GM19099 (cell line): Measurements from ENCODE around the gene EPN1.

Experiments
- POLR2A ChIP-seq: IDR thresholded peaks from 3 replicates; pipeline ENCODE4 v1.6.1; 2011; ENCODE audit warnings: low read depth; ENCODE audit not compliant: insufficient read length; ENCODE audit errors: extremely low read depth

Gene EPN1

DNA sequence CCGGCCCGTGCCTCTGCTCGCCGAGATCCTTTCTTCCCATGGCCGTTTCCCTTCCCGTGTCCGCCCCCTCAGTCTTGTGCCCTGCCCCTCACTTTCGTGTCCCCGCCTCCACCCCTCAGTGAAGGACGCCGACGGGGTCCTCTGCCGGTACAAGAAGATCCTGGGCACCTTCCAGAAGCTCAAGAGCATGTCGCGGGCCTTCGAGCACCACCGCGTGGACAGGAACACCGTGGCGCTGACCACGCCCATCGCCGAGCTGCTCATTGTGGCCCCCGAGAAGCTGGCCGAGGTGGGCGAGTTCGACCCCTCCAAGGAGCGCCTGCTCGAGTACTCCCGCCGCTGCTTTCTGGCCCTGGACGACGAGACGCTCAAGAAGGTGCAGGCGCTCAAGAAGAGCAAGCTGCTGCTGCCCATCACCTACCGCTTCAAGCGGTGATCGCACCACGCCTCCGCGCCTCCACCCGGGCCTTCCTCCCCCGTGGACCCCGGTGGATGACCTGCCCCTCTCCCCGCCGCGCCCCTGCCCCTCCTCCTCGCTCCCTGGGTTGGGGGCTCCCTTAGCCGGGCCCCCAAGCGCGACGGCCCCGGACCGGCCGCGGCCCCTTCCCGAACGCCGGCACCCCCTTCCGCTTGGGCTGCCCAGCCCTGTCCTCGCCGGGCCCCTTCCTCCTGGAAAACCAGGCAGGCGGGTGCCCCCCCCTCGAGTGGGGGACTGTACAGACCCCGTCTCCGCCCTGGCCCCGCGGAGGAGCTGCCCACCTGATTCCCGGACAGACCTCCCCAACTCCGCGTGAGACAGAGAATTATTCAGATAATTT, 22.5 kb upstream of the EPN1 start:
- no peak for TF ChIP-seq POLR2A

DNA sequence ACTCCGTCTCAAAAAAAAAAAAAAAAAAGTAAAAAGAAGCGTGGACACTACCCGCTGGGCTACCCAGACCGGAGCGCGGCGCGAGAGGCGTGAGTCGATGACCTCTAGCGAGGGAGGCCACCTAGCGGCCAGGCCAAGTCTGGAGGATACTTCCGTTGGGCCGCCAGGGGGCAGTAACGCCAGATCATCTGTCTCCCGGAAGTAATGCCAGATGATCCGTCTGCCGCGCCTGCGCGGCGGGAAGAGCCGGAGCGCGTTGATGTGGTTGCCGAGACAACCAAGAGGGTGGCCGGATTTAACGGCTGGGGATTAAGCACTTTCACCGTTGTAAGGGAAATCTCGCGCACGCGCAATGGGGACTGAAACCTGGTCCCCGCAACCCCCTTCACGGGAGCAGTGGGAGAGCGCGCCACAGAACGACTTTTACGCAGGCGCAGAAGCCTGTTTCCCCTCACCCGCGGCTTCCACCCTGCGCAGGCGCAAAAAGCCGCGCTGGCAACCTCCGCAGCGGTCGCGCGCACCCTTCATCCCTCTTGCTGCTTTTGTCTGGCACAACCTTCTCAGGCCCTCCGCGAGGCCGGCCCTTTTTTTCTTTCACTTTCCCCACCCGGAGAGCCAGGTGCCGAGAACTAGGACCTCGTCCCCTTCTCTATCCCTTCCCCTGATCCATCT, 21.2 kb upstream of the EPN1 start:
- peak; percentile 92 for TF ChIP-seq POLR2A

GRCh38 chr19:55654323-55654867, 20.6 kb upstream of the EPN1 start:
- no peak for TF ChIP-seq POLR2A

- TF ChIP-seq POLR2A: peak; percentile 84
Observed at GRCh38 chr19:55654868-55655647, 20.0 kb upstream of the EPN1 start, which contains the start of gene U2AF2. Gene U2AF2 (plus strand): TSS chr19:55655035. CDS start chr19:55655105, 70 bp downstream.

DNA sequence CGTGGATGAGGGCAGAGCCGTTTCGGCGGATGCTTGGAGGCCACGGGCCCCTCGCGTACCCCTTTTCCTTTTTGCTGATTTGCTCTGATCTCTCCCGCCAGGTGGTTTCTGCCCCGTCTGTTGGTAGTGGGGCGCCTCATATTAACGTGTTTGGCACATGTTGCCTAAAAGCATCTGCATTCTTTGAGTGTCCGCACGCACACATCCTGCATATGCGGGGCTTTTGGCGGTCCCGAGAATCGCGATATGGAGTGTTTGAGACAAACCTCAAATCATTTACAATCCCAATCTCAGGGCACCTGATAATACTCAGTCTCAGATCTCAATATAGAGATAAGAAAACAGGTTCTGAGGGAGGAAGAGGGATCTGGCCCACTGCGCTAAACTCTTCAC, 19.4 kb upstream of the EPN1 start:
- no peak for TF ChIP-seq POLR2A

- no peak for TF ChIP-seq POLR2A
Observed at GRCh38 chr19:55656552-55656951, 18.5 kb upstream of the EPN1 start.

GRCh38 chr19:55656988-55657747, 17.9 kb upstream of the EPN1 start:
- TF ChIP-seq POLR2A: no peak

- TF ChIP-seq POLR2A: no peak
Observed at GRCh38 chr19:55658846-55659459, 16.1 kb upstream of the EPN1 start.

- no peak for TF ChIP-seq POLR2A
Observed at GRCh38 chr19:55659822-55660221, 15.2 kb upstream of the EPN1 start.

DNA sequence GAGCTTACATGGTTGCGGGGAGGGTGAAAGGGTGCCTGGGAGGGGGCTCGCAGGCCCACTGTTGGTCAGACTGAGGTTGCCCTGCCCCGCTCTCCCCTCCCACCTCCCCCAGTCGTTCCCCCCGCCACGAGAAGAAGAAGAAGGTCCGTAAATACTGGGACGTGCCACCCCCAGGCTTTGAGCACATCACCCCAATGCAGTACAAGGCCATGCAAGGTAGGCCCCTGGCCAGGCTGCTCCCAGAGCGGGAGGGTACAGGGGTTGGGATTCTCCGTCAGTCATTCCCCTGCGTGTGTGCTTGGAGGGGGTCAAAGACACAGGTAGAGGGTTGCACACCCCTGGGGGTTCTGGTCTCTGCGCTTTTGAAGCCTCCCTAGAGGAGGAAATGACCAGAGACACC, 14.6 kb upstream of the EPN1 start:
- TF ChIP-seq POLR2A: no peak

DNA sequence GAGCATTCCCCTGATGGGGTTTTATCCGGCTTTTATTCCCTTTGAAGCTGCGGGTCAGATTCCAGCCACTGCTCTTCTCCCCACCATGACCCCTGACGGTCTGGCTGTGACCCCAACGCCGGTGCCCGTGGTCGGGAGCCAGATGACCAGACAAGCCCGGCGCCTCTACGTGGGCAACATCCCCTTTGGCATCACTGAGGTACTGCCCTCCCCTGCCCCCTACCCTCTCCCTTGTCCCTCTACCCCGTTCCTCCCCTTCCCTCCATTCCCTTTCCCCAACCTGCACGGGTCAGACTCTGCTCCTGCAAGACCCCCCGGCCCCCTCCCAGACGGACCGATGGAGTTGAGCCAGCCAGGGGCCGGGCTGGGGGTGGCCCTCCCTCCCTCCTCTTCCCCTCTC, 14.0 kb upstream of the EPN1 start:
- no peak for TF ChIP-seq POLR2A

DNA sequence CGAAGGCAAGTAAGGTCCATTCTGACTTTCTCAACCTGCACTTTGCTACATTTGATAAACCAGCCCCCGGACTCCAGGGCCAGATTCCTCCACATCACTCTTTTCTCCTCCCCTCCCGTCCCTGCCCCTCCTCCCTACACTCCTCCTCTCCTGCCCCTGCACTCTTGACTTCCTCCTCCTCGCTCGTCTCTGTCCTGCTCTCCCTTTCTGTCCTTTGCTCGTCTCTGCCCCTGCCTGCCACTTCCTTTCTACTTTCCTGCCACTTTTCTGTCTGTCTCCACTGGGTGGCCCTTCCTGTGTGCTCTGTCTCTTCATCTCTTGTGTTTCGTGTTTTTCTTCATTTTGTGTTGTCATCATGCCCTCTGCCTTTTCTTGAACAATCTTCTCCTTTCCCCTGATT, 13.2 kb upstream of the EPN1 start:
- no peak for TF ChIP-seq POLR2A

- no peak for TF ChIP-seq POLR2A
Observed at GRCh38 chr19:55663846-55664536, 11.0 kb upstream of the EPN1 start.
